Astrocyte (in vitro differentiated cells and primary cell): ENCODE measurements around the gene GDF11.

Experiments
- EZH2 ChIP-seq: IDR thresholded peaks from 2 replicates; pipeline ENCODE4 v1.6.1; 2012; ENCODE audit warnings: mild to moderate bottlenecking, low read length, inconsistent platforms; ENCODE audit not compliant: insufficient read depth
- TF ChIP-seq, protein P1 (sequence below): IDR thresholded peaks from 2 replicates; pipeline ENCODE4 v1.5.1; 2011; ENCODE audit warnings: low read depth, mild to moderate bottlenecking, inconsistent platforms, low read length, moderate library complexity; ENCODE audit not compliant: insufficient read depth

DNA sequence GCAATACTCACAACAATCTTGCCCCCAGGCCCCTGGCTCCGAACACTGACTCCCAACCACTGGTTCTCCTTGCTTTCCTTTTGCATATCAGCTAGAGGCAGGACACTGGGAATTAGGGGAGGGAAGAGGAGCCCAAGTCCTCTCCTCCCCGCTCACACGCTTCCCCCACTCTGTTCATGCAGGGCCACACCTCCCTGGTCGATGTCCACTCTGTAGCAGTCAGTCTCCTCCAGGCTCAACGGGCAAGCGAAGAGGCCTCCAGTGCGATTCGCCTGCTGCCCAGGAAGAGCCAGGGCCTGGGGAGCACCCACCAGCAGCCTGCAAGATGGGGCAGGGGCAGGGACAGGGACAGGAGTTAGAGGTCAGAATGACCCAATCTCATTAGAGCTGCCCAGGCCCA lies 40.1 kb upstream of the GDF11 start:
- TF ChIP-seq, protein P1, sequence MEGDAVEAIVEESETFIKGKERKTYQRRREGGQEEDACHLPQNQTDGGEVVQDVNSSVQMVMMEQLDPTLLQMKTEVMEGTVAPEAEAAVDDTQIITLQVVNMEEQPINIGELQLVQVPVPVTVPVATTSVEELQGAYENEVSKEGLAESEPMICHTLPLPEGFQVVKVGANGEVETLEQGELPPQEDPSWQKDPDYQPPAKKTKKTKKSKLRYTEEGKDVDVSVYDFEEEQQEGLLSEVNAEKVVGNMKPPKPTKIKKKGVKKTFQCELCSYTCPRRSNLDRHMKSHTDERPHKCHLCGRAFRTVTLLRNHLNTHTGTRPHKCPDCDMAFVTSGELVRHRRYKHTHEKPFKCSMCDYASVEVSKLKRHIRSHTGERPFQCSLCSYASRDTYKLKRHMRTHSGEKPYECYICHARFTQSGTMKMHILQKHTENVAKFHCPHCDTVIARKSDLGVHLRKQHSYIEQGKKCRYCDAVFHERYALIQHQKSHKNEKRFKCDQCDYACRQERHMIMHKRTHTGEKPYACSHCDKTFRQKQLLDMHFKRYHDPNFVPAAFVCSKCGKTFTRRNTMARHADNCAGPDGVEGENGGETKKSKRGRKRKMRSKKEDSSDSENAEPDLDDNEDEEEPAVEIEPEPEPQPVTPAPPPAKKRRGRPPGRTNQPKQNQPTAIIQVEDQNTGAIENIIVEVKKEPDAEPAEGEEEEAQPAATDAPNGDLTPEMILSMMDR, result no peak
- TF ChIP-seq EZH2, result no peak
